Measurements from ENCODE around the gene GLUD1. TPM values are rescaled to one million over a fixed set of nuclear protein-coding genes. Genes with fewer than 3 reads are reported as not detected.

The GLUD1 gene
- polyA plus RNA-seq, 3 donors, result 63.6 to 175 (median 163) TPM

- TF ChIP-seq, protein P1, sequence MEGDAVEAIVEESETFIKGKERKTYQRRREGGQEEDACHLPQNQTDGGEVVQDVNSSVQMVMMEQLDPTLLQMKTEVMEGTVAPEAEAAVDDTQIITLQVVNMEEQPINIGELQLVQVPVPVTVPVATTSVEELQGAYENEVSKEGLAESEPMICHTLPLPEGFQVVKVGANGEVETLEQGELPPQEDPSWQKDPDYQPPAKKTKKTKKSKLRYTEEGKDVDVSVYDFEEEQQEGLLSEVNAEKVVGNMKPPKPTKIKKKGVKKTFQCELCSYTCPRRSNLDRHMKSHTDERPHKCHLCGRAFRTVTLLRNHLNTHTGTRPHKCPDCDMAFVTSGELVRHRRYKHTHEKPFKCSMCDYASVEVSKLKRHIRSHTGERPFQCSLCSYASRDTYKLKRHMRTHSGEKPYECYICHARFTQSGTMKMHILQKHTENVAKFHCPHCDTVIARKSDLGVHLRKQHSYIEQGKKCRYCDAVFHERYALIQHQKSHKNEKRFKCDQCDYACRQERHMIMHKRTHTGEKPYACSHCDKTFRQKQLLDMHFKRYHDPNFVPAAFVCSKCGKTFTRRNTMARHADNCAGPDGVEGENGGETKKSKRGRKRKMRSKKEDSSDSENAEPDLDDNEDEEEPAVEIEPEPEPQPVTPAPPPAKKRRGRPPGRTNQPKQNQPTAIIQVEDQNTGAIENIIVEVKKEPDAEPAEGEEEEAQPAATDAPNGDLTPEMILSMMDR (IDR thresholded peaks at IDR 0.05), result no peak
- Histone ChIP-seq H3K36me3 (replicated peaks in 1 of 2; ENCODE audit: control insufficient read depth in 1 of 2, insufficient read depth in 2 of 2, low read length in 2 of 2) (no peaks in the 10 kb centered on the region), H2AFZ (ENCODE audit: insufficient read depth, low read depth, low read length, poor library complexity, severe bottlenecking) (no peak overlapping the region), H3K27ac (ENCODE audit: low read depth in 1 of 2, low read length in 2 of 2) (no peak overlapping the region), H3K4me3 (replicated peaks in 1 of 3; ENCODE audit: low read depth in 2 of 3, low read length in 3 of 3) (no peak overlapping the region), H3K4me2 (replicated peaks; ENCODE audit: extremely low read depth, low read length, poor library complexity, severe bottlenecking) (no peak overlapping the region), H3K79me2 (ENCODE audit: insufficient read depth, low read length) (no peaks in the 10 kb centered on the region), H3K4me1 (ENCODE audit: control insufficient read depth in 1 of 2, insufficient read depth in 2 of 2, low read length in 2 of 2) (peaks cover 0 to 4% of the 10 kb centered on the region in 2 donors), H3K9me3 (replicated peaks in 1 of 2; ENCODE audit: control insufficient read depth in 1 of 2, insufficient read depth in 1 of 2, low read length in 2 of 2) (no peaks in the 10 kb centered on the region), H3K27me3 (ENCODE audit: control insufficient read depth in 2 of 2, insufficient read depth in 2 of 2, low read length in 2 of 2) (no peaks in the 10 kb centered on the region), H4K20me1 (ENCODE audit: insufficient read depth, low read length) (no peaks in the 10 kb centered on the region), H3K9ac (ENCODE audit: insufficient read depth, low read length, poor library complexity, severe bottlenecking) (no peak overlapping the region)
- H3K27me3 Mint-ChIP-seq (ENCODE audit: low read depth in 3 of 3), result no peaks in the 10 kb centered on the region
- no peak overlapping the region for H3K4me3 Mint-ChIP-seq
- intact Hi-C loops (cut with micrococcal nuclease), result no loop called here
- peak overlapping the region in 1 of 7 donors; percentile 81 for H3K27ac Mint-ChIP-seq
- H3K9me3 Mint-ChIP-seq, result no peaks in the 10 kb centered on the region
- DNase-seq, result peak; percentile 3 to 48 (median 27)
- H3K4me1 Mint-ChIP-seq, result peaks cover 10% of the 10 kb centered on the region
- no CpG with 5 or more reads among the region's 3 CpGs for WGBS (ENCODE audit: insufficient coverage)
- H3K36me3 Mint-ChIP-seq, result no peaks in the 10 kb centered on the region
These were observed 94.2 kb downstream of the GLUD1 start for GRCh38 chr10:87000491-87000890.

Small RNA genes lying within 50 kb of the gene (small RNA-seq; reads per million reads assigned to genes)
- not detected for gene AL136982.5 (ENCODE audit: insufficient read length, low read depth)
- not detected for gene FAM25A (ENCODE audit: insufficient read length, low read depth)
- not detected for gene RNU6-529P (ENCODE audit: insufficient read length, low read depth)

Other genes starting within 250 kb of the GLUD1 start
- 1 to 10 TPM in 1 of 3 donors, under 1 TPM in 1, not detected in 1; 0.07 to 1.8 TPM for gene MMRN2, start 137.2 kb downstream of the GLUD1 start, polyA plus RNA-seq
- 1 to 10 TPM in 1 of 3 donors, not detected in 2; 1.8 TPM for gene SNCG, start 136.2 kb downstream of the GLUD1 start, polyA plus RNA-seq
- under 1 TPM in 1 of 3 donors, not detected in 2; 0.19 TPM for gene ADIRF, start 126.4 kb downstream of the GLUD1 start, polyA plus RNA-seq
- gene FAM25A, start 74.5 kb downstream of the GLUD1 start, polyA plus RNA-seq, result not detected
- gene SHLD2, start 363 bp upstream of the GLUD1 start, polyA plus RNA-seq, result 10 to 100 TPM; 10.2 to 16.3 (median 16.2) TPM
- gene NUTM2A, start 130.6 kb upstream of the GLUD1 start, polyA plus RNA-seq, result under 1 TPM in 2 of 3 donors, not detected in 1; 0.08 to 0.83 TPM